ENCODE data around the gene PRPF4.
A peak's percentile ranks its signal among the peaks of the same experiment; 100 is the strongest.

The PRPF4 gene

DNA sequence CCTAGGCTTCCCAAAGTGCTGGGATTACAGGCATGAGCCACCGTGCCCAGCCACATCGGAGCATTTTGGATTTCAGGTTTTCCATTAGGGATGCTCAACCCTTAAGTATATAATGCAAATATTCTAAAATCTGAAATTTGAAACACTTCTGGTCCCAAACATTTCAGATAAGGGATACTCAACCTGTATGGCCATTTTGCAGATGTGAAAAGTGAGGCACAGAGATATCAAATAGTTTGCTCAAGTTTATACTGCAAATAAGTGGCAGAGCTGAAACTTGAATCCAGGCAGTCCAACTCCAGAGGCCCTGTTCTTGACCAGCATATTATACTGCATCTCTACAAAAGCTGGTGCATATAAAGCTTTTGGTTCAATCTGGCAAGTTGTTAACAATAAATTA is 62.3 kb downstream of the PRPF4 start:
- ChIA-PET CTCF (interaction anchor here (1.2 to 2.0 kb wide), 3 partner anchors 10 to 69 kb away, joined by 4 to 7 read pairs (median 6); no protein-coding TSS in a partner anchor), POLR2A (no interaction called here)
- Histone ChIP-seq H3K9me3 (ENCODE audit: control extremely low read depth in 1 of 5, control insufficient read depth in 4 of 5, insufficient read depth in 2 of 5, low read depth in 1 of 5, low read length in 4 of 5) (no peaks in the 10 kb centered on the region), H3K4me3 (ENCODE audit: control insufficient read depth in 1 of 7, extremely low read depth in 1 of 7, insufficient read depth in 4 of 7, low read depth in 2 of 7, low read length in 6 of 7) (no peak overlapping the region), H3K36me3 (ENCODE audit: control insufficient read depth in 4 of 4, insufficient read depth in 4 of 4, low read length in 3 of 4) (no peaks in the 10 kb centered on the region), H3K4me1 (ENCODE audit: control extremely low read depth in 1 of 4, control insufficient read depth in 4 of 4, insufficient read depth in 4 of 4, low read length in 3 of 4) (peaks cover 6 to 37% (median 29%) of the 10 kb centered on the region in 4 experiments), H3K27ac (ENCODE audit: insufficient read depth in 1 of 2, low read depth in 1 of 2, low read length in 2 of 2, poor library complexity in 1 of 2, severe bottlenecking in 2 of 2) (no peak overlapping the region), H3K27me3 (replicated peaks in 2 of 5; ENCODE audit: control insufficient read depth in 4 of 5, insufficient read depth in 5 of 5, low read length in 4 of 5) (no peaks in the 10 kb centered on the region)
- WGBS (ENCODE audit: insufficient coverage) = no CpG with 5 or more reads among the region's 2 CpGs
- no peak for DNase-seq

DNA sequence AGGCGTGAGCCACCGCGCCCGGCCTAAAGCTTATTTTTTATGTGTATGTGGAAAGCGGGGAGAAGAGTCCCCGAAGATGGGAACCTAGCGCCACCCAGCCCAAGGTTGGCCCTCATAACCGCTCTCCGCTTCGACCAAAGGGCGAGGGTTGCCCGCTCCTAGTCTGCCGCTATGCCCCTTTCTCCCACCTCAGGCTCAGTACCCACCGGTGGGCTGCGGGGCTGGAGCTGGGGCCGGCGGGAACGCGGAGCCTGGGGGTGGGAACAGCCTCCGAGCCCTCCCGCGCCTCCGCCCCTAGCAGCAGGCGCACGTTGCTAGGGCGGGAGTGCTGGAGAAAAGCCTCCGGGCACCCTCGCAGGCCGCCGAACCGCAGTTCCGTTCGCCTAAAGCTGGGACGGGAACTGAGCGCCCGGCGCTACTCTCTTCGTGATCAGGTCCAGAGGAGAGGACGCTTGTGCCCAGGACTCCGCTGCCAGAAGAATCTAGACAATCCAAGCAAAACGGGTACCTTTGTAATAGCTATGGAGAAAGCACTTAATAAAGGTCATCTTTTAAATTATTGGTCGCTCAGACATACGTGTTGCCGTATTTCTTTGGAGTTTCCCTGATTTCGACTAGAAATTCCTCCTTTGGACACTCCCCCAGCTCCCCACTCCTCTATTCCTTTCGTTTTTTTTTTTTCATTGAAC is 64.7 kb downstream of the PRPF4 start, which contains the start of gene WDR31:
WDR31 (minus strand) TSS at position 265 of the 689 bp plus-strand sequence. CDS start 8,253 bp downstream, outside the sequence.
- H3K9me3 ChIP-seq (ENCODE audit: control extremely low read depth in 1 of 5, control insufficient read depth in 4 of 5, insufficient read depth in 2 of 5, low read depth in 1 of 5, low read length in 4 of 5) = no peaks in the 10 kb centered on the region

DNA sequence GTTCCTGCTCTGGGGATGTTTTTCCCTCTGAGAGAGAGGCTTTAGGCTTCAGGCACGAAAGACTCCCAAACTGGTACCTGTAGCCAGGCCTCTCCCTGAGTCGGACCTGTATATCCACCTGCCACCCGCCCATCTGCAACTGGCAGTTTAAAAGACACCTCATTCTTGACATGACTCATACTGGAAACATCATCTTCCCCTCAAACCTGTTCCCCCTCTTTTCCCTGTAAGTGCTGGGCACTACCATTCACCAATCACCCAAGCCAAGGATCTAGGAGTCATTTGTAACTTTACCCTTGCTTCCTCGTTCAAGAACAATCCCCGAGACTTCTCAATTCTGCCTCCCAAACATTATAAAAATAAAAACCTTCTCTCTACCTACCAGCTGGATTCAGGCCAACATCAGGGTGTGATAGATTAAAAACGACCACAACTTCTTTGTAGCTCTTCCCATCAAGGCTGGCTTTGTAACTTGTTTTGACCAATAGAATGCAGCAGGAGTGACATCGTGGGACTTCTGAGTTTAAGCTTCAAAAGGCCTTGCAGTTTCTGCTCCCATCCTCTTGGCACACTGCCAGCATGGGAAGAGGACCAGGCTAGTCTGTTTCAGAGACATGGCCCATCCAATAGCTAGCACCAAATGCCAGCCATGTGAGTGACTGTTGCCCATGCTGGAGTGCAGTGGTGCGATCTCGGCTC is 66.4 kb downstream of the PRPF4 start:
- Histone ChIP-seq H3K27me3 (replicated peaks in 2 of 5; ENCODE audit: control insufficient read depth in 4 of 5, insufficient read depth in 5 of 5, low read length in 4 of 5) (no peaks in the 10 kb centered on the region), H3K27ac (ENCODE audit: insufficient read depth in 1 of 2, low read depth in 1 of 2, low read length in 2 of 2, poor library complexity in 1 of 2, severe bottlenecking in 2 of 2) (no peak overlapping the region), H3K4me1 (ENCODE audit: control extremely low read depth in 1 of 4, control insufficient read depth in 4 of 4, insufficient read depth in 4 of 4, low read length in 3 of 4) (peaks cover 13 to 64% (median 50%) of the 10 kb centered on the region in 4 experiments), H3K9me3 (ENCODE audit: control extremely low read depth in 1 of 5, control insufficient read depth in 4 of 5, insufficient read depth in 2 of 5, low read depth in 1 of 5, low read length in 4 of 5) (no peaks in the 10 kb centered on the region), H3K36me3 (ENCODE audit: control insufficient read depth in 4 of 4, insufficient read depth in 4 of 4, low read length in 3 of 4) (no peaks in the 10 kb centered on the region), H3K4me3 (ENCODE audit: control insufficient read depth in 1 of 7, extremely low read depth in 1 of 7, insufficient read depth in 4 of 7, low read depth in 2 of 7, low read length in 6 of 7) (no peak overlapping the region)
- DNase-seq = peak in 2 of 3 donors; percentile 68 to 75
- ChIA-PET POLR2A (interaction anchor here (2.5 kb wide), 1 partner anchor 8 kb away, joined by 22 read pairs; the partner anchor contains the start of gene BSPRY), CTCF (interaction anchor here (0.7 to 2.6 kb wide), 3 partner anchors 9 to 34 kb away, joined by 3 to 7 read pairs (median 4); partner anchors contain the start of gene HDHD3)
- WGBS (ENCODE audit: insufficient coverage) = 67% methylated on average over 8 of the region's 9 CpGs

More for the DNA sequence above, 64.7 kb downstream of the PRPF4 start, which contains the start of gene WDR31:
- DNase-seq = peak; percentile 88 to 90 (median 89)
- H3K27me3 ChIP-seq (replicated peaks in 2 of 5; ENCODE audit: control insufficient read depth in 4 of 5, insufficient read depth in 5 of 5, low read length in 4 of 5) = no peaks in the 10 kb centered on the region
- 1% methylated on average over 31 of the region's 46 CpGs for WGBS (ENCODE audit: insufficient coverage)
- peak within 1 kb of the TSS; percentile 61 to 78 for H3K27ac ChIP-seq (ENCODE audit: insufficient read depth in 1 of 2, low read depth in 1 of 2, low read length in 2 of 2, poor library complexity in 1 of 2, severe bottlenecking in 2 of 2)
- H3K4me3 ChIP-seq (ENCODE audit: control insufficient read depth in 1 of 7, extremely low read depth in 1 of 7, insufficient read depth in 4 of 7, low read depth in 2 of 7, low read length in 6 of 7) = peak within 1 kb of the TSS; percentile 80 to 95 (median 87)
- H3K4me1 ChIP-seq (ENCODE audit: control extremely low read depth in 1 of 4, control insufficient read depth in 4 of 4, insufficient read depth in 4 of 4, low read length in 3 of 4) = peaks cover 13 to 57% (median 49%) of the 10 kb centered on the region in 4 experiments
- POLR2A ChIA-PET = interaction anchor here (0.6 to 2.5 kb wide), 5 partner anchors 9 to 70 kb away, joined by 3 to 22 read pairs (median 5); partner anchors contain the start of genes BSPRY, CDC26, POLE3 and PRPF4
- no peaks in the 10 kb centered on the region for H3K36me3 ChIP-seq (ENCODE audit: control insufficient read depth in 4 of 4, insufficient read depth in 4 of 4, low read length in 3 of 4)
- CTCF ChIA-PET = interaction anchor here (0.6 to 2.6 kb wide), 12 partner anchors 10 to 249 kb away, joined by 3 to 14 read pairs (median 4); partner anchors contain the start of genes ALAD, BSPRY, CDC26 and HDHD3

Measured in common myeloid progenitor, CD34-positive (primary cell).